Activated CD4-positive, CD25-positive, alpha-beta regulatory T cell treated with anti-CD3 and anti-CD28 coated beads, Interleukin-2, amount 50 U/mL, for 16 hours (primary cell): Measurements from ENCODE around the gene MVD.

Experiments used
- DNase-seq: peaks from one replicate; pipeline ENCODE4 v3.0.0-alpha.2; 2020; ENCODE audit warnings: low read depth, low spot score

Gene MVD

DNA sequence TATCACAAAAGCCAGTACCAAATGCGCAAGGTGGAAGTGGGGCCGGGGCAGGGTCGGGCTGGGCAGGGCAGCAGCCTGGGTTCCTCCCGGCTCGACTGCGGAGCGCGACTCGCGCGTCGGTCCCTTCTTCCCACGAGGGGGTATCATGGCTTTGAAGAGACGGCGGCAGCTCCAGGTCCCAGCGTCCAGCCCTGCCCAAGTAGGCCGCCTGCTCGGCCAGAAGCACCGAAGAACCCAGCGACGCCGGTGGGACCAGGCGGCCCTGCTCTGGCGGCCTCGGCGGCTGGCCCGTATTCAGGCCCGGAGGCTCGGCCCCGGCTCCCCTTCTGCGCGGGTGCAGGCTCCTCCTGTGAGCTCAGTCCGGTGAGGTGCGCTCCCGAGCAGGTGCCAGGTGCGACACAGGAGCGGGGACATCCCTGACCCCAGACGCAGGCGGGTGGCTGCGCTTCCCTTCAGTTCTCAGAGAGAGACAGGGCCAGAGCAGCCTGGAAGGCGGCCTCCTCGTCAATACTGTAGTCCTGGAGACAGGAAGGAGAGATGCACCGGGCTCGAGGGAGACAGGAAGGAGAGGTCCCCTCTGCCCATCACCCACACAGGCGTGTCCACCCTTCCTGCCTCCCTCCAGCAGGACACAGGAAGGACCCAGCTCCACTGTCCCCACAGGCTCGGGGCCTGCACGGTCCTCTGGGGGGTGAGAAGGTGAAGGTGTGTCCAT is 34.4 kb upstream of the MVD start:
- DNase-seq: no peak

DNA sequence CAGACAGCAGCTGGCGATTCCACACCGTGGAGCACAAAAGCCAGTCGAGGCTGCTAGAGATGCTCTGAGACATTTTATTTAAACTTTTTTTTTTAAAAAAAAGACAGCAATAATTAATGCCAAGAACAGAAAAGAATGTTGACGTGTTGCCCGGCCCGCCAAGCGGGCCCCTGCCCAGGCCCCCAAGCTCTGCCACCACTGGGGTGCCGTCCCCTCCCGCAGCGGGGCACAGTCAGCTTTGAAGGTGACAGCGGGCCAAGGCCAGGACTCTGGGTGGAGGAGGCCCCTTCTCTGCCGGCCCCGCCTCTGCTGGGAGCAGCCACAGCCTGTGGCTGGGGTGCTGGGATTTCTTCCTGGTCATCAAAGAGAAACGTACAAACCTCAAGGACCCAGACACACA is 33.5 kb upstream of the MVD start:
- DNase-seq: no peak

DNA sequence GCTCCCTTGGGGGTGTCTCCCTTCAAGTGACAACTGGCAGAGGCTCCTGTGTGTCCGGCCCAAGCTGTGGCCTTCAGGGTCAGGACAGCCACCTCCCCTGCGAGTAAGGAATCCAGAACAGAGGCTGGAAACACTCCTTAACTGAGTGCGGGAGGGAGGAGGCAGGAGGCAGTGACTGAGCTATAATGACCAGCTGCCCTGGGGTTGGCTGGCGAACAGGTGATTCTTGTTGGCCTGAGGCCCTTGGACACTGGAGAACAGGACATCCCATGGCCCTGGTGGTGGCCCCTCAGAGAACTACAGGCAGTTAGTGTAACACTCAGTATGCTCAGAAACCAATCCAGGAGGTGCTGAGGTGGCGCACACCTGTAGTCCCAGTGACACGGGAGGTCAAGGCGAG is 32.9 kb upstream of the MVD start:
- no peak for DNase-seq

DNA sequence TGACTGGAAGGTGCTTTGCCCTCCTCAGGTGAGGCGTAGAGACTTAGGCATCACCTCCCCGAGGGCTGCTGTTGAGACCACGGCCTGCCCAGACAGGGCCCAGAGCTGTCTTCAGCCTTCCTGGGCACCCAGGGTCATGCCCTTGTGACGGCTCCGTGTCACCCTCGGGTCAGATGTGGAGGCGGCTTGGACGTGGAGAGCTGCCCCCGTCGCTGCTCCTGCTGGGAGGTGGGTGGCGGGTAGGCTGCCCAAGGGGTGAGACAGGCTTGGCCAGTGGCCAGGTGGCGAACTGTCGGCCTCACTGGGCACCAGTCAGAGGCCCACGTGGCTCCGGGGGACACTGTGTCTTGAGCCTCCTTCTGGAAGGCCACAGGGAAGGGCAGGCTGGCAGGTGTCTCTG is 32.3 kb upstream of the MVD start:
- DNase-seq: no peak

DNA sequence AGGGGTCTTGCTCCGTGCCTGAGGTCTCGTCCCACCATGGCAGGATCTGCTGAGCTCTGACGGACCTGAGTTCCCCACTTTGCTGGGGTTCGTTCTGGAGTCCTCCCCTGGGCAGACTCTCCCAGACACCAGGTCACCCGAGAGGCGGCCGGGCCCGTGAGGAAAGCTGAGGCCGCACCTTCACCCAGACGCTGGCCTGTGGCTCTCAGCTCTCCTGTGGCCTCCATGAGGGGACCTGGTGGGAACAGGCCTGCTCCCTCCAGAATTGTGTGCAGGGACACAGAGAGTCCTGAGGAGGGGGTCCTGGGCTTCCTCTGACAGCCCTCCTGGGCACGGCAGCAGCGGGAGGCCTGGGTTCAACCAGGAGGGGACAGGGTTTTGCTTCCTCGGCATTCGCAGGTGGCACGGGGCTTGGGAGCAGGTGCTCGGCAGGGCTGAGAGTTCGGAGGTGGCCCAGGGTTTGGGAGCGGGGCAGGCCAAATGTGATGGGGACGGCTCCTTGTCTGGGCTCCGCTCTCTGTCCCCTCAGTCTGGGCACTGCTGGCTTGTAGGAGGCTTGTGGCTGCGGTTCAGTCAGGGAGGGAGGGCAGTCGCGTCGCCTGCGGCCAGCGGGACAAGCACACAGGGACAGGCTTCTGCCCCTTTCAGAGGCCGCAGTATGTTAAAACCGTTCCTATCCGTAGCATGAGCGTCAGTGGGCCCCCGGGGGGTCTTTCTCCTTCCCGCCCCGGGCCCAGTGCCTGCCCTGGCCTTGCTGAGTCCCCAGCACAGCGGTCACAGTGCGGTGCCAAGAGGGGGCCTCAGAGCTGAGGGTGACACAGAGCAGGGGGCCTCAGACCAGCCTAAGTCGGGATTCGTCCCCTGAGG is 31.6 kb upstream of the MVD start:
- DNase-seq: no peak

DNA sequence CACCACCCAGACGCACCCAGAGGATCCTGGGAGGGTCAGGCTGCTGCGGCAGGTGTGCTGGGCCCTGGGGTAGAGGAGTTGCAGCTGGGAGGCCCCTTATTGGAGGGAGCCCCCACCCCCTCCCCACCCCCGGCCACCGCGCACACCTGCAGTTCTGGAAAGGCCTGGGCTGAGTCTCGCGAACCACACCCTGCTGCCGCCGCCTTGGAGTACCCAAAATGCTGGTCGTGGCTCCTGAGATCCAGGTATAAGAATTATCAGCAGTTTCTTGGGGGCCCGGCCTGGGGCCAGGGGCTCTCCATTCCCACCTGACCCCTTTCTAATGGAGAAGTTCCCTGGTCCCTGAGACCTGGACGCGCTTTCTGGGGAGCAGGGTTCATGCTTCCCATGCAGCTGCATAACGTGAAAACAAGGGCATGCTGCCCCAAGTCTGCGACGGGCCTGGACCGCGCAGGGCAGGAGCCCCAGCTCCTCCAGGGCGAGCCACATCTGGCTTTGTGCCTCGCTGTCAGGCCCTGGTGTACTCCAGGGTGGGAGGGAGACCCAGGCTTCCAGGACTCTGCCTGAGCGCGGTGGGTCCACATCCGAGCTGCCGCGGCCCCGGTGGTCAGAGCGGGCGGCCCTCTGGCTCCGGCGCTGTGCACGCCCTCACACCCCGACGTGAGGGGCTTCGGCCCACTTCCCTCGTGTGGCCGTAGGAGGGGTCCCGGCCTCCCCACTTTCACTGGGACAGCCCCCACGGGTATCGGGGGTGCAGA is 30.7 kb upstream of the MVD start:
- DNase-seq: no peak

DNA sequence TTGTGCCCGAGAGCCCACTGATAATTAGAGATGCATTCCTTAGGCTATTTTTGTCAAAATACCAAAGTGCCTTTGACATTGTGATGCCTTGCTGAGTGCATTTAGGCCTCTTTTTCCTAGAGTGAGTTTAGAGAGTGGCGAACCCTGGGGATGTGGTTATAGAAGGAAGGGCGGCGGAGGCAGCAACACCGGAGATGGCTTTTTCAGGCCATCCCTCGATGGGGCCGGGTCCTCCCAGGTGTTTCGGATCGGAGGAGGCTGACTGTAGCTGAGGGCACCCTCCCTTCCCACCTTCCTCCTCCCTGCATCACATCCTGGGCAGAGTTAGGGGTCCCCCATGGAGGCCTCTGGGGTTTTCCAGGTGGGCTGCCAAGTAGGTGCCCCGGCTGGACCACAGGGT is 30.0 kb upstream of the MVD start:
- no peak for DNase-seq

- DNase-seq: no peak
These were observed 29.2 kb upstream of the MVD start for GRCh38 chr16:88691924-88692560.

GRCh38 chr16:88691129-88691813 is 28.4 kb upstream of the MVD start:
- no peak for DNase-seq

- DNase-seq: no peak
These were observed 27.6 kb upstream of the MVD start for GRCh38 chr16:88690341-88691128.

DNA sequence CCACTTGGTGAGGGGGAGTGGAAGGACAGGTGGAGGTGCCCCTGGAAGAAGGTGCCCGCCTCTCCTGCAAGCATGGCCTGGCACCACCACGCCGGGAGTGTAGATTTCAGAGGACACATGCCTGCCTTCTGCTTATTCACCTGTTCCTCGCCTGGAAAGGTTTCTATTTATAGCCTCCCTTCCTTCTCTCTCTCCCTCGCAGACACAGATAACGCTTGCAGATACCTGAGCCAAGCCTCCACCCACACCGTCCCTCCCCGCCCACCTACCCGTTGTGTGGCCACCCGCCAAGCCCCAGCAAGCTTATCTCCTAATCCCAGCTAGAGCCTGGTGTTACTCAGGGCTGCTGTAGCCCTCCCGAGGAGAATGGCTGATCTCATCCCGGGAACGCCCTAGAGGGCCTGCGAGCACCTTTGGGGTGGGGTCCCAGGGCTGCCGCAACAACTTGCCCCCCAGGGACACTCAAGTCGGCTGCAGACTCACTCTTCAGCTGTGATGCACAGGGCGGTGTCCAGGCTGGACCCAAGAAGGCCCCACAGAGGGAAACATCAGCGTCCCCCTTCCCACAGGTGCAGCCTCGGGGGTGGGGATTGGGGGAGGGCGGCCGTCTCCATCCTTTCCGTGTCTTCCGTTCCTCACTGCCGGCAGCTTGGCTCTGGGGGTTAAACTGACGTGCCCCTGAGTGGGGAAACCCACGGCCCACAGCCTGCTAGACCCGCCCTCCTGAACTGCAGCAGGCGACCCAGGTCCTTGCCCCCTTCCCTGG is 25.3 kb upstream of the MVD start:
- no peak for DNase-seq

GRCh38 chr16:88687676-88688012 is 24.8 kb upstream of the MVD start:
- no peak for DNase-seq

DNA sequence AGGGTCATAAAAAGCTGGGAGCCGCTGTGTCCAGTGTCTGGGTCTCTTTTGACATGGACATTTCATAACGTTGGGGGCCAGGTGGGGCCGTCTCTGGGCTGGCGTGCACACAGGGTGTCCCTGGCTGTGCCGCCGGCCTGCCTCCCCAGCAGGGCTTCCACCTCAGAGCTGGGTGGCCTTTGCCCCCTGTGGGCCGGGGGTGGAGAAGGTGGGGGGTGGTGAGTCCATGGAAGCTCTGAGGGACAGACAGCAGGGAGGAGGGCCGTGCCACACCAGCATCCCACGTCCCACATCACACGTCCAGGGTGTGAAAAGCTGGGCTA is 24.3 kb upstream of the MVD start:
- DNase-seq: no peak

- DNase-seq: peak; percentile 69
These were observed 23.8 kb upstream of the MVD start, which contains the start of gene SNAI3 for GRCh38 chr16:88686439-88687253. SNAI3 (minus strand) TSS chr16:88686507; CDS start chr16:88686406, 101 bp downstream.

GRCh38 chr16:88686062-88686438 is 23.2 kb upstream of the MVD start:
- no peak for DNase-seq

DNA sequence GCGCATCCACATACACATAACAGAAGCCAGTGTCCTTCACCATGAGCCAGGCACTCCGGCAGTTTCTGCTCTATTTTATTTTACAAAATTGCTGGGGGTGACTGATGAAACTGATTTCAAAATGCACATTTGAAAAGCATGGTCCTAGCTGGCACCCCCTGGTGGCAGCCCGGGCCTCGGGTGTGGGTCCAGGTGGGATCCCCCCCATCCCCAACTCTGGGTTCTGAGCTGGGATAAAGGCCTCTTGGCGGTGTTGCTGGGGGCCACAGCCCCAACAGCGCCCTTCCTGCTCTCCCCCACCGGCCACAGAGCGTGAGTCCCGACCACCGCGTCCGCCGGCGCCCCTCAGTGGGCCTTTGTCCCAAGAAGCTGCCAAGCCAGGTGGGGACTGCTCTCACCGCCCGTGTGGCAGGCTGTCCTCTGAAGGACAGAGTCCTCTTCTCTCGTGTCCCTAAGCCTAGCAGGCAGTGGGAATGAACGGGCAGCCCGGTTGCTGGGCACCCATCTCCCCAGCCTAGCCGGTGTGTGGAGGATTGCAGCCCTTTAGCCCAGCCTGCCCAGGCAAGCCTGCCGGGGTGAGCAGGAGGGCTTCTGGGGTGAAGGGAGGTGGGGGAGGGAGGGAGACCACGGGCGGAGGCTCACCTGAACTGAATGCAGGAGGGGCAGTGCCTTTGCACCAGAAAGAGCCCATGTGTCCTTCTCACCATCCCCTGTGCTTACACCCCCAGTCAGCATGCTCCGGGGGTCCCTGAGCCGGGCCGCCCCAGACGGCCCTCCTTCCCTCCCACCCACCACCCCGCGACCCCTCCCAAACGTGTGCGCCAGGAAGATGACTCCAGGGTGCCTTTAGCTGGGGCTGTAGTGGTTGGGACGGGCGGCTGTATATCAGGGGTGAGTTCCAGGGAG is 22.5 kb upstream of the MVD start:
- no peak for DNase-seq

GRCh38 chr16:88684569-88685155 is 21.8 kb upstream of the MVD start:
- DNase-seq: no peak
